SK-MEL-5 (cell line): ENCODE data around the gene CASTOR2. TPM values are rescaled to one million over a fixed set of nuclear protein-coding genes. Genes with fewer than 3 reads are reported as not detected.
"Not testable (repeated sequence)": the region's sequence is repeated elsewhere in the genome, so short reads cannot be mapped to it uniquely, and the experiment has no call there.

Experiments used
- DNase-seq: peaks from one replicate; pipeline ENCODE4 v3.0.0-alpha.2; 2016; ENCODE audit warnings: low read depth, low spot score
- in situ Hi-C: cut with HindIII; loops from 2 replicates; pipeline ENCODE4 v1.10.0; 2016; ENCODE audit warnings: low sequenced_read_pairs, high pct_unique_total_duplicates, low pct_unique_long_range_greater_than_20kb
- total RNA-seq: library from RNA; depleted of rRNA; stranded (reverse); fragments of >200 nt; shearing (Covaris generic); gene quantifications from 2 replicates; pipeline ENCODE4 v1.2.3, GENCODE V29; 2014

The CASTOR2 gene
- total RNA-seq, 1 experiment from 2014 or later: 1.7 TPM

DNA sequence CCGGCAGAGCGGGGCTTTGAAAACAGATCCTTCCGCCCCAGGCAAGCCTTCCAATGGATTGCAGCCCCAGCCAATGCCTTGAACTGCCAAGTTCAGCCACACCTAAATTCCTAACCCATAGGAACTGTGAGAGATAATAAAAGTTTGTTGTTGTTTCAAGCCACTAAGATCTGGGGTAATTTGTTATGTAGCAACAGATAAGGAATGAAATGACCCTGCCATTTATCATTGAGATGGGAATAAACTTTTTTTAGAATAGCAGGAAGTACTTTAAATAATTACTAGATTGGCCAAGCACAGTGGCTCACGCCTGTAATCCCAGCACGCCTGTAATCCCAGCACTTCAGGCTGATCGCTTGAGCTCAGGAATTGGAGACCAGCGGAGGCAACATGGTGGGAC lies 11.5 kb downstream of the CASTOR2 start:
- DNase-seq, in situ Hi-C loops: not testable (repeated sequence)

DNA sequence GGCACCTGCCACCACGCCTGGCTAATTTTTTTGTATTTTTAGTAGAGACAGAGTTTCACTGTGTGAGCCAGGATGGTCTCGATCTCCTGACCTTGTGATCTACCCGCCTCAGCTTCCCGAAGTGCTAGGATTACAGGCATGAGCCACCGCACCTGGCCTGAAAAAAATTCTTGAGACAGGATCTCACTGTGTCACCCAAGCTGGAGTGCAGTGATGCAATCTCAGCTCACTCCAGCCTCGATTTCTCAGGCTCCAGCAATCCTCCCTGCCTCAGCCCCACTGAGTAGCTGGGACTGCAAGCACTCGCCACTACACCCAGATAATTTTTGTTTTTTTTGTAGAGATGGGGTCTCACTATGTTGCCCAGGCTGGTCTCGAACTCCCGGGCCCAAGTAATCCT lies 13.0 kb downstream of the CASTOR2 start:
- in situ Hi-C loops, DNase-seq: not testable (repeated sequence)

DNA sequence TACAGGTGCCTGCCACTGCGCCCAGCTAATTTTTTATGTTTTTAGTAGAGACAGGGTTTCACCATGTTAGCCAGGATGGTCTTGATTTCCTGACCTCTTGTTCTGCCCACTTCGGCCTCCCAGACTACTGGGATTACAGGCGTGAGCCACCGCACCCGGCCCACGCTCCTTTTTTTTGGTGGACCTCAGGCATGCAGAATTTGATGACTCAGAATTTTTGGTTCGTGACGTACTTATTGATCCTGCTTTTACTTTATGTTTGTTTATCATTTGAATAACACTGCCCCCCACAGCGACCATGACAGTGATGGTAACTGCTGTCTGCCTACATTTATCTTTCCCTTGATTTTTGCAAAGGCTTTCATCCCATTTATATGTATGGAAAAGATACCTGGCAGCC lies 23.9 kb downstream of the CASTOR2 start:
- in situ Hi-C loops, DNase-seq: not testable (repeated sequence)

DNA sequence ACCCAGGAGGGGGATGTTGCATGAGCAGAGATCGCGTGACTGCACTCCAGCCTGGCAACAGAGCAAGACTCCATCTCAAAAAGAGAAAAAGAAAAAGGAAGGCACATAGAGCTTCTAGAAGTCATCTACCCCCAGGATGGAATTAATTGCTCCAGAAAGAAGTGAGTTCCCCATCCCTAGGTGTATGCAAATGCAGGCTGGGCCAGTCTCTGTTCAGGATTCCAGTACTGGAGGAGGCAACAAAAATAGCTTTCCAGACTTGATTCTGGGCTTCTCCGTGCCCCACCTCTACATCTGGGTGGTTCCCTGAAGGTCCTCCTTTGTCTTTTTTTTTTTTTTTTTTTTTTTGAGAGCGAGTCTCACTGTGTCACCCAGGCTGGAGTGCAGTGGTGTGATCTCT lies 28.6 kb downstream of the CASTOR2 start:
- no peak for DNase-seq
- in situ Hi-C loops: no loop called here

DNA sequence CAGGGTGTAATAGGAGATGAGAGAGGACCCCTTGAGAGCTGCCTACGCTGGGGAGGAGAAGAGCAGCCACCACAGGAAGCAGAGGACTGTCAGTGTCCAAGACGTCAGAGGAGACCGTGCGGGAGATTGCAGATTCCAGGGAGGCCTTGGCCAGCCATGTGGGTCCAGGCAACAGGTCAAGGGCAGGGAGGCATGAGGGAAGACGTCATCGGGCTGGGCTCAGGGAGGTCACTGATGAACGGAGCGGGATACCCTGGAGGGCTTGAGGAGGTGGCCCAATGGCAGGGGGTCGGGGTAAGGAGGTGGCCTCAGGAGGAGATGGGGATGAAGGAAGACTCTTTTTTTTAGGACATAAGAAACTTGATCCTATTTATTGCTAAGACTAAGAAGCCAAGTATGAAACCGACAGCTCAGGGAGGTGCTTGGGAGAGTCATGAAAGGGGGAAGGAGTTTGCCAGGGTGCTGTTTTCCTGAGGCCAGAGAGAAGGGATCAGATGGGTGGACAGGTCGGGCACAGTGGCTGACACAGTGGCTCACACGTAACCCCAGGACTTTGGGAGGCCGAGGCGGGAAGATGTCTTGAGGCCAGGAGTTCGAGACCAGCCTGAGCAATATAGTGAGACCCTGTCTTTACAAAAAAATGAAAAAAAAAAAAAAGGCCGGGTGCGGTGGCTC lies 30.5 kb downstream of the CASTOR2 start:
- in situ Hi-C loops, DNase-seq: not testable (repeated sequence)

DNA sequence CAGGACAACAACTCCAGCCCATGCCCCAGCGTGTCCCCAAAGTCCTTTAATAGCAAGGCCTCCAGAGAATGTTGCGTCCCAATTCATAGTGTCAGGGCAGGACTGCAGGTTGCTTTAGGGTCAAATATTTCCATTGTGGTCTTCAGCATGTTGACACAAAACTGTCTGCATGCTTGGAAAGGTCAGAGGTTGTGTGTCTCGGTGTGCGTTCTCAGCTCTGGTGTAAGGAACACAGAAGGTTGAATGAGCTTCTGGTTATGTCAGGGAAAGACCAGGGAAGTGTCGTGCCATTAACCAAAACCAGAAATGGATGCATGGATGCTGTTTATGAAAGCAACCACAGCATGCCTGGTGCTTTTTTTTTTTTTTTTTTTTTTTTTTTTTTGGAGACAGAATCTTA lies 31.9 kb downstream of the CASTOR2 start:
- DNase-seq, in situ Hi-C loops: not testable (repeated sequence)

DNA sequence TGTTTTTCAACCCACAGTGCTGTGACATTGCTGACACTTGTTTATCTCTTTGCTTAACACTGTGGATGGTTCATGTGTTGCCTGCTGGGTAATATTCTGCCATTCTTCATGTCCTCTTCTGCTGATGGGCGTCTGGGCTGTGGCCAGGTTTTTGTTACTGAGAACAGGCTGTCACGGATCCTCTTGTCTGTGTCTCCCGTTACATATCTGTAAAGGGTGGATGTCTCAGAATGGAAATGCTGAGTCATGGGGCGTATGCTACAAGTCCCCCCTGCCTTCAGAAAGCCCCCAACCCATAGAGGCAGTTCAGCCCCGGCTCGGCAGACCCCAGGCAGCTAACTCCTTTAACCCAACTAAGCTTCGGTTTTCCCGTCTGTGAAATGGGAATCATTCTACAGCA lies 33.3 kb downstream of the CASTOR2 start:
- in situ Hi-C loops, DNase-seq: not testable (repeated sequence)

DNA sequence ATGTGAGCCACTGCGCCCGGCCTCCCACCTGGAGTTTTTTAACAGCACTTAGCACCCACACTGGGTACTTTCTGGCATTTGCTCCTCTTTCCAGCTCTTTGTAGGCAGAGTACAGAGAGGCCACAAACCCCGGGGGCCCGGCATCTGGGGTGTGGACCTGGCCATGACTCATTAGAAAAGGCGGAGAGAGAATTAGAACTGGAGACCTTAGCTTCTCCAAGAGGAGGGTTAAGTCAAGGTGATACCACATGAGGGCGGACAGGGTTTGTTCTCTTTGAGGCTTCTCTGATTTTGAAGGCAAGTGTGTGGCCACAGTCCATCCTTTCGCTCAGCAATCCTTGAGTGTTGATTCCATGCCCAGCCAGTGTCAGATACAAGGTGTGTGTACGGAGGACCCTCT lies 36.9 kb downstream of the CASTOR2 start:
- DNase-seq, in situ Hi-C loops: not testable (repeated sequence)

DNA sequence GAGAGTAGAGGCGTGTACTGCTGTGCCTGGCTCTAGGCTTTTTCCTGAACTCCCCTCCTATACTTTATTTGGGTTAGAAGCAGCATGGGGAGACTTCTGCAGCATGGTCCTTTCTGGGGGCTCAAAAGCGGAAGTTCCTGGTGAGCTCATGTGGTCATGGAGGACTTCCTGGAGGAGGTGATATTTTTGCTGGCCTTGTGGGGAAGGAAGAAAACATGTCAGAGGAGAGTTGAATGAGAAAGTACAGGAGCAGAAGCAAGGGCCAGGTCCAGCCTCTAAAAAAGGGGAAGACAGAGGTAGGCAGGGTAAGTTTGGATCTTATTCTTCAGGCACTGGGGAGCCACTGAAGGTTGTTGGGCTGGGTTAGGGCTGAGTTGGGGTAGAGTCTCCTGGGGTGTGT lies 45.5 kb downstream of the CASTOR2 start:
- no peak for DNase-seq
- in situ Hi-C loops: no loop called here

DNA sequence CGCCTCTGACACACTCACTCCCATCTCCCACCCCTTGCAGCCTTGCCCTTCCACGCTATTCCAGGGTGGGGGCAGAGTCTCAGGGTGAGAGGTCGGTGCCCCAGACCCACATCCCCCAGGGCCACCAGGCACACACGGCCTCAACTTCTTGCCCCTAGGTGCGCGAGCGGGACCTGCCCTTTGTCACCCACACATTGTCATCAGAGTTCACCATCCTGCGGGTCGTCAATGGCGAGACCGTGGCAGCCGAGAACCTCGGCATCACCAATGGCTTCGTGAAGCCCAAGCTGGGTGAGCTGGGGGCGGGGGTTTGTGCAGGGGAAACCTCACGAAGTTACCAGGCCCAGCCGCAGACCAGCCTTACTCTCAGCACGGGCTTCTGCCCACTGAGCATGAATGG lies 53.3 kb downstream of the CASTOR2 start:
- DNase-seq: no peak
- in situ Hi-C loops: no loop called here

DNA sequence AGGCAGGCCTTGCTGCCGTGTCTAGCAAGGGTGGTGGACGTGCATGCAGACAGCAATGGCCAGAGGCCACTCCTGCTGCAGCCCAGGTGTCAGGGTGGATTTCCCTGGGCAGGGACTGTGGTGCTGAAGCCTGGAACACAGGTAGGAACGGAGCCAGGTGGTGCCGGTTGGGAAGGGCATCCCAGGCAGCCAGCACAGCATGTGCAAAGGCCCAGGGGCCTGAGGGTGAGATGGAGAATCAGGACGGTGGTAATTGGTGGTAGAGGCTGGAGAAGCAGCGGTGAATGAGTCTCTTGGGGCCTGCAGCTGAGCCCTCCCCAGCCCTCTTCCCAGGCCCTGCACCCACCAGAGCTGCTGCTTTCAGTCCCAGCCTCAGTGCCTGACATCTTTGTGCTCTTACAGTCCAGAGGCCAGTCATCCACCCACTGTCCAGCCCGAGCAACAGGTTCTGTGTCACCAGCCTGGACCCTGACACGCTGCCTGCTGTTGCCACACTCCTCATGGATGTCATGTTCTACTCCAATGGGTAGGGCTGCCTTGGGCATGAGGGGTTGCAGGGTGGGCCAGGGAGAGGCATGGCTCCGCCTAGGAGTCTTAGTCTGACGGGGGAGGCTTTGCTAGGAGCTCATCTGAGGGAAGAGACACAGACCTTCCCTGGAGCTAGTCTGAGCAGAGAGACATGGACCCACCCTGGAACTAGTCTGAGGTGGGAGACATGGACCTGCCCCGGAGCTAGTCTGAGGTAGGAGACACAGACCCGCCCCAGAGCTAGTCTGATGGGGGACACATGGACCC lies 54.3 kb downstream of the CASTOR2 start:
- in situ Hi-C loops: no loop called here

DNA sequence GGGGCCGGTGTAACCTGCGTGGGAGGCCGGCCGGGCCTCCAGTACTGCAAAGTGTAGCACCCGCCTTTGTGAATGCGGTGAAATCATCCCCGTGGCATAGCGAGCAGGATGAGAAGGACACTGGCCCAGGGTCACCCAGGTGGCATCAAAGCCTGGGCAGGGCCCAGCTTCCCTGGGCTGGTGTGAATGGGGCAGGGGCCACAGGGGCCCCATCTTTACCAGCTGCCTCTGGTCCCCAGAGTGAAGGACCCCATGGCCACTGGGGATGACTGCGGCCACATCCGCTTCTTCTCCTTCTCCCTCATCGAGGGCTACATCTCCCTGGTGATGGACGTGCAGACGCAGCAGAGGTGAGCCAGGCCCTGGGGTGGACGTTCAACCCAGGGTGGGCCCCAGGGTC lies 55.3 kb downstream of the CASTOR2 start:
- DNase-seq: no peak
- in situ Hi-C loops: no loop called here

More for the DNA sequence above, 54.3 kb downstream of the CASTOR2 start:
- no peak for DNase-seq

DNA sequence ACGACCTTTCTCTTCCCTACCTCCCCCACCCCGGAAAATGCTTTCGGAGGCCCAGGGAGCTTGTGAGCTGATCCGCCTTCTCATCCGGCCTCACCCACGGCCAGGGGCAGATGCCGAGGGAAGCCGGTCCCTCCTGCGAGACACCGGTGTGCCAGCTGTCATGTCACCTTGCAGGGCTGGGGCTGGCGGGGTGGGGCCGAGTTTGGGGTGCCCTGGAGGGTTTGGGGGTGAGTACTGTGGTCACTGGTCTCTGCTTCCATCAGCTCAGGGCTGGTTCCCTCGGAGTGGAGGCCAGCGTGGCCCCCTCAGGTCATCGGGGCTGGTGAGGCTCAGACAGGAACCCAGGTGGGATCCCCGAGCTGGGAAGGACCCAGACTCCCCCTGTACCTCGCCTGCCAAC lies 60.4 kb downstream of the CASTOR2 start:
- in situ Hi-C loops: no loop called here

DNA sequence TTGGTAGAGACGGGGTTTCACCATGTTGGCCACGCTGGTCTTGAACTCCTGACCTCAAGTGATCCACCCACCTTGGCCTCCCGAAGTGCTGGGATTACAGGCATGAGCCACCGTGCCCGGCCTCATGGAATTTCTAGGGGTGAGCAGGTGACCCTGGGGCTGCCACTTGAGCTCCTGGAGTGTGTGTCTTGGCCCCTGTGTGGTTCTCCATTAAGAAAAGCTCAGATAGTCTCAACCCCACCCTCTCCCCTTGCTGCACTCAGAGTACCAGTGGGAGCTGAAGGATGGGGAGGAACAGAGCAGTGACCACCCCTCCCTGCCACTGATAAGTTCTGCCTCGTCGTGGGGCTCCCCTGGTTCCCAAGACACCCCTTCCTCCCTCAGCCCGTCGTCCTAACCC lies 63.8 kb downstream of the CASTOR2 start:
- DNase-seq: no peak
- in situ Hi-C loops: no loop called here

More for the DNA sequence above, 60.4 kb downstream of the CASTOR2 start:
- DNase-seq: no peak

DNA sequence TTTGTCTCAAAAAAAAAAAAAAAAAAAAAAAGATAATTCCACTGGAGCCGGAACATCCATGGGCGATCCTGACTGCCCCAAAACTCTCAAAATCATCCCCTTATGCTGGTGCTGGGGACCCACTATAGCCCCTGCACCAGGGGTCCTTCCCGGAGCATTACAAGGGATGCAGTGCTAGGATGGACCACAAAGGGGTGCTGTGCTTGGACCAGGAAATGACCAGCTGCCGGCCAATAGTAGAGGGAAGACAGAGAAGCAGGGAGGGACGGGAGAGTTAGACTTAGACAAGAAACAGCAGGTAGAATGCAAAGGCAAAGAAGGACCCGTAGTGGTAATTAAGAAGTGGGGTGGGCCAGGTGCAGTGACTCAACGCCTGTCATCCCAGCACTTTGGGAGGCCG lies 68.6 kb downstream of the CASTOR2 start:
- in situ Hi-C loops: no loop called here
- peak; percentile 51 for DNase-seq

DNA sequence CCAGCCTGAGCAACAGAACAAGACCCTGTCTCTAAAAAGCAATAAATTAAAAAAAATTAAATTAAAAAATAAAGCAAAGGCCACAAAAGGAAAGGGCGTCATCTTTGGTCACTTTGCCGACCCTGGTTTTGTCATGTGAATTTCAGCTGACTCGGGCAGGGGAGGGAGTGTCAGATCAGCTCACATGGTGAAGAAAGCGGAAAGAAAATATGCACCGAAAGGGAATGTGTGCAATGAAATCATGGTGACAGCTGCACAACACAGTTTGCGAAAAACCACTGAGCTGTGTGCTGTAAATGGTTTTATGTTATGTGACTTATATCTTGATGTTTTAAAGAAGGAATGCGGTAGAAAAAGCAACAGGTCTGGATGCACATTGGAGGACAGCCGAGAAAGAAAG lies 69.3 kb downstream of the CASTOR2 start:
- in situ Hi-C loops: no loop called here

DNA sequence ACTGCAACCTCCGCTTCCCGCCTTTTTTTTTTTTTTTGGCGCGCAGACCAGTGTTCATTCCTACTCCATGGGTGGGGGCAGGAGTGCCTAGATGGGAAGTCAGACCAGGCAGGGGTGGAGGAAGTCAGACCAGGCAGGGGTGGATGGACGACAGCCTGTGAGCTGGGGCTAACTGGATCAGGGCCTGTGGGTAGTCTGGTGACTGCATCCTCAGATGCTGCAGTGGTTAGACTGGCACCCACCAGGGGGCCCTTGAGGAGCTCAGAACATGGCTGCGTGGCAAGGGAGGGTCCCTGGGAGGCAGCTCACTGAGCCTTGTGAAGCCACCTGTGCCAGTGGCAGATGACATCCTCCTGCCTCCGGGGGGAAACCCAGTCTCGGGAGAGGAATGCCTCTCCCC lies 74.0 kb downstream of the CASTOR2 start:
- in situ Hi-C loops: no loop called here
- peak; percentile 21 for DNase-seq

More for the DNA sequence above, 69.3 kb downstream of the CASTOR2 start:
- DNase-seq: peak; percentile 16

DNA sequence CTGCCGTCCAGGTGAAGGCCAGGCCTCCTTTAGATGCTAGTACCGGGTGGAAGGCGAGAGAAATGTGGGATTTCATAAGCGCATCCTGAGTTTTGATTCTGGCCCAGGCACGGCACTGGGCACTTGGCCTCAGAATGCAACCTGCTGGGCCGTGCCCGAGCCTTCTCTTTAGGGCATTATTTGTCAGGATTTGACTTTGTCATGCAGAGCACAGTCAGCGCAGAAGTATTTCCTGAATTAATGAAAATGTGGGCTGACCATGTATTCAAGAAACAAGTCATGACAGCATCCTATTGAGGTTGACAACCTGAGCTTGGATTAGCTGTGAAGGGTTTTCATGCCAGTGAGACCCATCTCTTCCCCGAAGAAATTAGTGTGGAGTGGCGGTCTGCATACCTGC lies 74.7 kb downstream of the CASTOR2 start:
- no peak for DNase-seq
- in situ Hi-C loops: no loop called here

DNA sequence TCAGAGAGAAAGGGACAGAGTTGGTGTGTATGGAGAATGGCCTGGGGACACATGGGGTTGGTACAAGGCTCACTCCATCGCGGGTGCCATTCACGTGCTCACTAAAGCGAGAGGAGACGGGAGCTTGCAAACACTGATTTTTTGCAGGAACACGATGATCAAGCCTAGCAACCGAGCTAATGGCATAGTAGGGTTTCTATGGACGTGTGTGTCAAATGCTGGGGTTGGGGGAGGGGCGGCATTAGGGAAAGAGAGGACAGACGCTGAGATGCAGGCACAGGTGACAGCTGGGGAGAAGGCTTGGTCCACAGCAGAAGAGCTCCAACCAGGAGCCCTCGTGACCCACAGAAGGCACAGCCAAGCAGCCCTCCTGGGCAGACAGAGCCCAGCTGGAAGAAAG lies 75.2 kb downstream of the CASTOR2 start:
- no peak for DNase-seq
- in situ Hi-C loops: no loop called here
